Measurements from ENCODE around the gene FAM53B.

Gene FAM53B

DNA sequence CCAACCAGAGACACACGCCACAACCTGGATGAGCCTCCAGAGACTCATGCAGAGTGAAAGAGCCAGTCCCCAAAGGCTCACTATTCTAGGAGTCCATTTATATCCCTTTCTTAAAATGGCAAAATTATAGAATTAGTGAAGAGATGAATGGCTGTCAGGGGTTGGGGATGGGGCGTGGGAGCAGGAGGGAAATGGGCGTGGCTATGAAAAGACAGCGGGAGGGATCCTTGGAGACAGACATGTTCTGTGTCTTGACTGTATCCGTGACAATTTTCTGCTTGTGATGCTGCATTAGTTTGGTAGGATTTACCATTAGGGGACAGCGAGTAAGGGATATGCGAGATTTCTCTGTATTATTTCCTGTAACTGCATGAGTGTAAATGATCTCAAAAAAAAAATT lies 33.0 kb downstream of the FAM53B start:
- no peak for DNase-seq

DNA sequence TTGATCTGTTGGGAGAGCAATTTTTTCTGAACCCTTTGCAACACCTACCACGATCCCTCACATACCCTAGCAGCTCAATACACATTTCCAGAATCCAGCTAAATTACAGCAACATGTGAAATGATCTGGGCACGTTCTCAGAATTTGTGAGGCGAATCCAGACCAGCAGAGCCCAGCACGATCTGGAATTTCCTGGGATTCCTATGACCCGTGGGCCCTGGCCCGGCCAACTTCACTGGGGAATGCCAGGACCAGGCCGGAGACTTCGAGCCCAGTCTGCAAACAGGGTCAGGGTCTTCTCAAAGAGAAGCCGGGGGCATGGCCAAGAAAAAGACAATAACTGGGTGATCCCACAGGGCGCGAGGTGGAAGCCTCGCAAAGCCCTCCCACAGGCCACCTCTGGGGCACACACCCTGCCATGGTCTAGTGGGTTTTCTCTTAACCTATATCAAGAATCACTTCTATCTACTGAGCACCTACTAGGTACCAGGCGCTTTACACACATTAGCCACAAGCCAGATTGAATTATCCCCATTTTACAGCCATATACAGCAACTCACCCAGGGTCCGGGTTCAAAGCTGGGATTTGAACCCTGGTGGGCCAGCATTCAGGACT lies 33.8 kb downstream of the FAM53B start:
- no peak for DNase-seq

DNA sequence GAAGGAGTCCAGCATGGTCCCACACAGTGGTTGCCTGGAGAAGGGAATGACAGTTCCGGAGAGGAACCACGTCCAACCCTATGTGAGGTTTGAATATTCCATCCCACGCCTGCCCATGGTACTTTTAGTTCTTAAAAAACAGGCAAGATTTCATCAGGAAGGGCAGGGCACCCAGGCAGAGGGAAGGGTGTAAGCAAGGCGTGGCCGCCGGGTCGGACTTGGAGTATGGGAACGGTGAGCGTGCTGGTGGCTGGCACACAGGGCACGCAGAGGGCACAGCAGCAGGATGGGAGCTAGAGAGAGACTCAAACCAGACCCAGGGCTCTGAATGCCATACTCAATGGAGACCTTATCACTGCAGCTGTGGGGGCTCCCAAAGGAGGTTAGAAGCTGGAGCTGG lies 34.3 kb downstream of the FAM53B start:
- no peak for DNase-seq

DNA sequence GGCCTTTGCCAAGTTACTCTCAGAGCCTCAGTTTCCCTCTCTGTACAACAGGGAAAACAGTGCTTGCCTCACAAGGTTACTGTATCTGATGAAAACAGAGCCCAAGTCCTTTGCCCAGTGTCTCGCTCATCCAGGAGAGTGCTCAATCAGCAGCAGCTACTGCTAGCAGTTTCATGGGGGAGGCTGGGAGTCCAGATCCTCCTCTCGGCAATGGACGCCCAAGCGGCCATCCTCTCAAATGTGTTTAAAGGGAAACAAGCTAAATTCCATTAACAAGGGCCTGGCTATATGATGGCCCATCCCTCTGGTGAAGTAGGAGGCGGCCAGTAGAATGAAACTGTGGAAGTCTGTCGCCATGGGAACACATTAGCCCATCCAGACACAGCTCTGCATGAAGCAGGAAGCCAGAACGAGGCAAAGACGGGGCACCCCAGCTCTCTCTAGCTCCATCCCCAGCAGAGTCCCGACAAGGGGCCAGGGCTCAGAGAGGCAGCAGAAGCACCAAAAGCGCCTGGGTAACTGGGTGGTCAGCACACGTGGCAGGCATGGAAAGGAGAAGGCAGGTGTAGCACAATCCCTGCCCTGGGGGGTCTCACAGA lies 35.2 kb downstream of the FAM53B start:
- peak in 1 of 56 donors; percentile 57 for DNase-seq

DNA sequence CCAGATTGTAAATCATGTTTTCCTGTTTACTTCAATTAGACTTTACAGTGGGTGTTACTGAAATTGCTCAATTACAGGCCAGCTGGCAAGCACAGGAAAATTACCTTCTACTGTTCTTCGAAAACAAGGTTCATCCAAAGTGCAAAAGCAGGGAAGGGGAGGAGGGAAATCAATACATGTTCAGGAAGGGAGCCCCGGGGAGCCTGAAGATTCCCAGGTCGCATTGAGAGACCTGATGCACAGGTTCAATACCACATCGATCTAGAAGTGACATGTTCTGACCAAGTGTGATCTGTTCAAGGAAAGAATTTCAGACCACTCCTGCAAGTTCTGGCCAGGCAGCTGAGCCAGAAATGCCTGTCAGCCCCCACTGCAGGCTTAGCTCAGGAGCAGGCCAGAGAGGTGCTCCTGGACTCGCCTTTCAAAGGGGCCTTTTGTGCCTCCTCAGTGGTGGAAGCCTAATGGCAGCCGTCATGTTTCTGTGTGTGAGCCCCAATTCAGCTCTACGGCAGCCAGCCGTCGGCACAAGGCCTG lies 35.9 kb downstream of the FAM53B start:
- no peak for DNase-seq

DNA sequence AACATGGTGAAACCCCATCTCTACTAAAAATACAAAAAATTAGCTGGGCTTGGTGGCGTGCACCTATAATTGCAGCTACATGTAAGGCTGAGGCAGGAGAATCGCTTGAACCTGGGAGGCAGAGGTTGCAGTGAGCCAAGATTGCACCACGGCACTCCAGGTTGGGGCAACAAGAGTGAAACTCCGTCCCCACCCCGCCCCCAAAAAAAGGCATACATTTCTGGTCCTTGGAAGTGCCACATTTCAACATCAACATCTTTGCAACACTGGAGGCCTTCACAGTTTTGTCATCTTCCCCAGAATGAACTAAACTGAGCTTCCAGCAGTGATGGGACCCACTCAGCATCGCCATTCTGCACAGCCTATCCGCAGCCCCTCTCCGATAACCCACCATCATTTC lies 36.6 kb downstream of the FAM53B start:
- DNase-seq: no peak

DNA sequence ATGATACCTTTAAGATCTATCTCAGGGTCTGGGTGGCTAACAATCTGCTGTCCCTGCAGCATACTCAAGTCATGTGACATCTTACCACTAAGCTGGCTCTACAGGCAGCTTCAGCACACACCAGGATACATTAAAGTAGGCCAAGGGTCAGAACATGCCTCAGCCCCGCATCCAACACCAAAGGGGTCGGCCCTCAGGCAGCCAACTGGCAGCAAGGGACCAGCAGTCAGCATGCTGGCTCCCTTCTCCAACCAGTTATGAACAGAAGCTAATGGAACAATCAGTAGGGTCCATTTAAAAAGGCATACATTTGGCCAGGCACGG lies 37.1 kb downstream of the FAM53B start:
- DNase-seq: no peak

DNA sequence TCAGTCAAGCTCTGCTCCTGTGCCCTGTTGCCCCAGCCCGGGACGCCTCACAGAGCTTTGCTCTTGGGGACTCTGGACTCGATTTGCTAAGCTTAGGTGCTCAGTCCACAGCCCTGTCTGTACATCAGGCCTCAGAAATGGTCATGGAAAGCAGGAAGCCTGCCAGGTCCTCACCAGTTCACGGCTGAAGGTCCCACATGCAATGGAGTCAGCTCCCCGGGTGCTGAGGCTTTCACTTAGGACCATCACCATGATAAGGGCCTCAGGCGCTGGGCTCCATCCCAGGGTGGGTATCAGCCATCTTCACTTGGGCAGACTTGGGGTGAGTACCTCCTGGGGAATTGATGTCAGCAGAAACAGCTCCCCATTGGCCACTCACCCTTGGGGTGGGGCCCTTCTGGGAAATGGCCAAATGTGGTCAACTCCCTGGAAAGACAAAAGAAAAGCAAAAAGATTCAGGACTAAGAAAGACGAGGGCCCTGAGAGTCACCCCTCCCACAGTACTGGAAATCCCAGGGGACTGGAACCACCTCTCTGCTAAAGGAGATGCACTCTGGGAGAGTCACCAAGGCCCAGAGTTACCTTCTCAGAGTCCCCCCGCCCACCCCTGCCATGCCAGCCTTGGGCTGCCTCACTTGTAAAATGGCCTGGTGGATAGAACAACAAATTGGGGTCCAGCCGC lies 37.6 kb downstream of the FAM53B start:
- DNase-seq: no peak

DNA sequence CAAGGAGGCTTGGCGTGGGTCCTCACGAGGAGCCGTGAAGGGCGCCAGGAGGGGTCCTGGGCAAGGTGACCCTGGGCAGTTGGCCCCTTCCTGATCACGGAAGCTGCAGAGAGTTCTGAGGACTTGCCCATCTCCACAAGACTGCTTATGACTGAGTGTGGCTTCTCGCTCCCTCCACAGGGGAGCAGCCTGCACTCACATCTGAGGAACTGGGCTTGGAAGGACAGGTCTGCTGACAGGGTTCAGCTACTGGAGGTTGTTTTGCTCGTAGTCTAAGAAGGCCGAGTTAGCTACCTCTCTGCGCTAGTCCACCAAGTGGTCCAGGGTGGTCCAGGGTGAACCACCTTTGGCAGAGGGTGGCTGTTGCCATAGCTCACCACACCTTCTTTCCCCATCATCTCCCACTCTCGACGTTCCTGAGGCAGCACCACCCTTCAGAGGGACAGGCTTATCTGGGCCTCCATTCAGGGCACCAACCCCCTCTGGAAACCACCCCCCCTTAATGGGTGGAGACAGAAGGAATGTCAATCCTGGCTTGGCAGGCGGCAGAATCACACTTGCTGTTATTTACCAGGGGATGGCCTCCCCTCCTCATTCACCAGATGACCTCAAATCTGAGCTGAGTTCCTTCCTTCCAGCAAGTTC lies 38.2 kb downstream of the FAM53B start:
- DNase-seq: peak in 18 of 56 donors; percentile 26 to 72 (median 48)

DNA sequence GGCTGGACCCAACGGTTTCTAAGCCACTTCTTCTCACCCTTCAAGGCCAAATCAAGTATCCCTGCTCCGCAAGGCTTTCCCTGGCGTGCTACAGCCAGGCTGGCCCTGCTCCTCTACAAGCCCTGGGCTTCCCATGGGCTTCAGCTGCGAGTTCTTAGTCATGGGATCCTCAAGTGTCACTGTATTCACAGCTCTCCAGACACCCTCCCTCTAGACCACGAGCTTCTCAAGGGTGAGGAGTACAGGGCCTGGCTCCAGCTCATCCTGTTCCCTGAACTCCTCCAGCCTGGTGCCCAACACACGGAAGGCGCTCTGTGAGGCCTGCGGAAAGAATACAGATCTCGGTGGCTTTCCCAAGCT lies 38.8 kb downstream of the FAM53B start:
- peak in 1 of 56 donors; percentile 62 for DNase-seq

DNA sequence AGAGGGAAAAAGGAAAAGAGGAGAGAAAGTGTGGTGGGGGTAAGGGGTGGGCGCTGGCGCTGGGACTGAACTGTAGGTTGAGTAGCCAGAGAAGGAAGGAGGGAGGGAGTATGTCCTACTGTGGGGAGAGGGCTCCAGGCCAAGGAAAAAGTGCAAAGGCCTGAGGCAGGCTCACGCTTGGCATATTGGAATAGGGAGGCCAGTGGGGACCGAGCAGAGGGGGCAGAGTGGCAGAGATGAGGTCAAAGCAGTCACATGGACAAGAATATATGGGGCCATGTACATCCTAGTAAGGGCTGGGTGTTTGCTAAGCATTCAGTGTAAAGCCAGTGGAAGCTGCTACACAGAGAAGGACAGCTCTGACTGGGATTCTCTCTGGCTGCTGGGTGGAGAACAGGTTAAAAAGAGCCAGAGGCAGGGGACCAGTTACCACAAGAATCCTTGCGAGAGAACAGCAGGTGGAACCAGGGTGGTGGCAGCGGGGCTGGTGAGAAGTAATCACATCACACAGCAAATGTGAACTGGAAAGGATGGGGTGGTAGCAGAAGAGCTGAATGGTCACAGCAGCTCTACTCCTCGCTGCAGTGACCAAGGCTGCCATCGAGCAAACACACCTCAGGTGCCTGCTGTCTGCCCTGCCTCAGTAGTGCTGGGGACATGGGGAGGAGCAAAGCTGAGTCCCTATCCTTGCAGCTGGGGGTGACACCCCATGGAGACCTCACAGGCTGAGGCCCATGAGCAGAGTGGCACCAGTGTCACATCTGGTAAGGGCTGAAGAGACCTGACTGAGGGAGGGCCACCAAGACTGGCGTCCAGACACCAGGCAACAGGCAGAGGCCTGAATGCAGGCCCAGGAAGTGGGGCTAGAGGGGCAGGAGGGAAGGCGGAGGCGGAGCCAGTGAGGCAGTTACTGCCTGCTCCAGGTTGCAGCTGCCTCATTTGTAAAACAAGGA lies 39.5 kb downstream of the FAM53B start:
- peak in 2 of 56 donors; percentile 49 to 62 for DNase-seq

DNA sequence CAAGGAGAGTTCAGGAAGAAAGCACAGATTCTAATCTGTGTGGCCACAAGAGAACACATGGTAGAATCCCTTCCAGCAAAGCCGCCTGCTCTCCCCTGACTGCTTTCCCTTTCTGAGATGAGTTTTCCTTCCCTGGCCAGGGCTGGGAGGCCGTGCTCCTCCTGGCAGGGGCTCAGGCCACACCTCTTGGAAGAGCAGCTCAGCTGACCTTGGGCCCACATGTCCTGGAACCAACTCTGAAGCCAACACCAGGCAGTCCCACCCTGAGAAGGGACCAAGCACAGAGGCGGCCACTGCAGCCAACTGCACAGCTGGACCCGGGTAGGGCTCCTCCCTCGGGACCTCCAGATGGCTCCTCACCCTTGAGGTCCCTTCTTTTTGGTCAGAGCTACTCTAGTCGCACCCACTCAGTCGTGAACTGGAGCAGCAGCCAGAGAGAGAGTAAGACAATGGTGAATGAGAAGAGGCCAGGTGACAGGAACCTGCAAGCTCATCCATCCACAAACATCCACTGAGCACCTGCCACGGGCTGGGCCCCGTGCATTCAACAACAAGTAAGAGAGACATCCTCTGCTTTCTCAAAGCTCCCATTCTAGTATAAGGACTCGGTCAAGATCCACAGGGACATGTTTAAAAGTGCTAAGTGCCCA lies 40.3 kb downstream of the FAM53B start:
- DNase-seq: peak in 51 of 56 donors; percentile 29 to 86 (median 74)

DNA sequence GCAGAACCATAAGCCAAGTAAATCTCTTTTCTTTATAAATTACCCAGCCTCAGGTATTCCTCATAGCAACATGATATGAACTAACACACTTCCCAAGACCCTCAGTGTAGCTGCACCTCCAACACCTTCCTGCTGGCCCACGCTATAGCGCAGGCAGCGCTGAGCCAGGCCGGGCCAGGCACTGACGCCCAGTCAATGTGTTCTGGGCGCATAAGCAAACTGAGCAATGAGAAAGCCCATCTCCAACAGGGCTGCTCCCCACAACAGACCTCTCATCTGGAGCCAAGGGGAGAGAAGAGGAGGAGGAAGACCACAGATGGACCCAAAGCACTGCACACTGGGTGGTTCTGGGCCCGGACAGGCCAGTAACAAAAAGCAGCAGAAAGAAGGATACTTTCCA lies 40.8 kb downstream of the FAM53B start:
- no peak for DNase-seq

DNA sequence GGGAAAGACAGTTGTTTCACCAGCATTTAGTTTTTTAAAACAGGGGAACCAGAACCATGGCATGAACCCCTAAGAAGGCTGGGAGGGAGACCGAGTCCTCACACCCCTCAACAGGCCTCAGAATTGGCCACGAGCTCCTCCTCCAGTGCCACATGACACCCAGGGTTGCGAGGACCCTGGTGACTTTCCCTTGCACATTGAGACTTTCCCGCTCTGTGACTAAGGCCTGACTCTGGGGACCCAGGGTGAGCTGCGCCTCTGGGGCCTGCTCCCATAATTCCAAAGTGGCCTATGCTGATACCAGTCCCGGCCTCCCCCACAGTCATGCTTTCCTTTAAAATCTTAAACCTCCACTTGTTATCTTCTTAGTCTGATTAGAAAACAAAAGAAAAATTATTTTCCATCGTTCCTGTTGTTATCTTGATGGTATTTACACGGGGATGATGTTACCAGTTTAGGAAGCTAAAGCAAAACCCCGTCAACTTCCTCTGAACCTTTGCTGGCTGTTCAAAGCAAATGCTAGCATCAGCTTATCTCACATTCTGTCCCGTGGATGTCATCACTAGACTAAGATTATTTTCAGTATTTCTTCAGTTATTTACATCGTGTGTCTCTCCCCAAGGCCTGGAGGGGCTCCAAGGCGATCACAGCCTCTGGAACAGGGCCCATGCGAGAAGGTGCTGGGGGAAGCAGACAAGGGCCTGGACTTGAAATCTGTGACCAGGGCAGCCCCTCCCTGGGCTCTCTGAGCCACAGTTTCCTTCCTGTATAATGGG lies 42.1 kb downstream of the FAM53B start:
- DNase-seq: peak in 1 of 56 donors; percentile 26

DNA sequence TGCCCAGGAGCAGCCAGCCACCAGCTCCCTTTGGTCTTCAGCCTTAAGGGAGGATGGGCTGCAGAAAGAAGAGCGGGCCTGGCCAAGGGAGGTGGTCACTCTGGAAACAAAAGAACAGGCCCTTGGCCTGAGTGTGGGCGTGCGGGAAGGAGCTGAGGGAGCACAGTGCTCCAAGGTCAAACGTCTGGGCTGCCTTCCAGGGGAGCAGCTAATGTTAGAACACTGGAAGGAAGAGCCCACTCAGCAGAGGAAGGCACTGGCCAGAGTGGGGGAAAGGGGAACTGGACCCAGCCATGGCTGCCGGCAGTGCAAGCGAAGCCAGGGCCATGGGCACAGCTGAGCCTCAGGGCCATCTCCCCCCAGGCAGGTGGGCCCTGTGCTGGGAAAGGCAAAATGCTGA lies 42.7 kb downstream of the FAM53B start:
- DNase-seq: peak in 43 of 56 donors; percentile 16 to 84 (median 55)

DNA sequence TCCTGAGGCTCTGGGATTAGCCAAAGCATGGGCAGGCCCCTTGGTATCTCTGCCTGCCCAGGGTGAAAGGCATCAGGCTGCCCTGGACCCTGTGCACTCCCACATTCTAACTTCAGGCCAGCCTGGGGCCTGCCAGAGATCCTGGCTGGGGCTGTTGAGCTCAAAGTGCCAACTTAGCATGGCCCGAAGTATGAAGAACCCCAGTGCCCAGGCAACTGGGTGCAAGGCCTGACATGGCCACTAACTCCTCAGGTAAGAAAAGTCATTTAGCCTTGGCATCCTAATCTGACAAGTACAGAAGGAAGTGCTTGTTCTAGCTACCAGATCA lies 43.2 kb downstream of the FAM53B start:
- no peak for DNase-seq

DNA sequence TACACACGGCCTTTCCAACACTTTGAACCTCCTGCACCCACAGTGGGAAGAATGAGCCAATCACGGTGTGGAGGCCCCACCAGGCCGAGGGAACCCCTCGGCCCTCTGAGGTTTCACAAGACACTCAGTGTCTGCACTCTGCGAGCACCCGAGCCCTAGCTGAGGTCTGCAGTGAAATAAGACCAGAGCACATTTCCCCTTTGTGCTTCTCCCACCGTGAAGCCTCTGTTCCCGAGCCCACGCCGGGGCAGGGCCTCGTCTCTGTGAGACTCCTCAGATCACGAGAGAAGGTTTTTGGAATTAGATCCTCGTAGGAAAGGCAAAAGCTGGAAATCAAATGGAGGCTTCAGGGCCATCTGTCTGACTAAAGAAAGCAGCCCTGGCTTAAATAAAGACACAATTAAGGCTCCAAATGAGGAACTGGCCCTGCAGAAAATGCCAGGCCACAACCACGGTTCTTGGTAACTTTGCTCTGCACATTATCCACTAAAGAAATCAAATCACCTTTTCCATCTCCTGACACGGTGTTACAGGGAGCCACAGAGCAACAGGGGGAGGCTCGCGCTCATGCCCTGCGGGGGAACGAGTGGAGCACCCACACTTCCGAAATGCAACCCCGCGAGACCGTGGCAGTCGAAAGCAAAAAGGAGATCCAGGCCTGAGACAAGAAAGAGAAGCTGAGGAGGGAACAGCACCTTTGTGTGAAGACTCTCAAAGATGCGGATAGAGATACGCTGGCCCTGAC lies 43.7 kb downstream of the FAM53B start:
- DNase-seq: no peak

DNA sequence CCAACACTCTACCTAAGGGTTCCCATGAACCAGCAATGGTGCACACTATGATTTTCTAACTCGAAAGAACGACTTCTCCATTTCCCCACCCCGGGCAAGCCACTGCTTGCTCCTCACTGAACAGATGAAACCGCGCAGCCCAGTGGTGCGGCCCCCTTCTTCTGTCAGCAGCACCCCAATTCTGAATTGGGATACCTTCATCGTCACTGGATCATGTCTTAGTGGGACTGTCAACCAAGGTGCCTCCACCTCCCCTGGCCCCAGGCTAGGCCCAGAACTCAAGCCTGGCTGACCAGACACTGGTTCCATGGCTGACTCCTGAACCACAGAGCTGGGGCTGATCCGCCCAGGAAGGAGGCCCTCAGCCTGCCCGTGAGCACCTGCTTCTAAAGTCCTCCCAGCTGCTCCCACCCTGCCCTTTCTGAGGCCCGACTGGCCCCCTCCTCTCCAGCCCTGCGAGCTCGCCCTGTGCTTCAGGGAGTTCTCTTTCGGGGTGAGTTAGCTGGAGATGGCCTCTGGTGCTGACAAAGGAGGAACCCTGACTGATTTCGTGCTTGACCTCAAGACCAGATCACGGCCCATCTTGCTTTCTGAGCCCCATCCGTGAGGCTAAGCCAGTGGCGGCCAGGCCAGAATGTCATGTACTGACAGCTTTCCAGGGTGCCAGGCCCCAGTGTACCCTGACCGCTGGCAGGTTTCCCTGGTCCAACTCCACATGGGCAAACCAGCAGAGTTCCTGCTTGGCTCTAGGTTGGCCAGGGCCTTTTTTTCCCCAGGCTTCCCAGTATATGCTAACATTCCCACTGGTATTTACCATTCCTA lies 44.5 kb downstream of the FAM53B start:
- DNase-seq: no peak

Measured in nucleus accumbens (tissue), 56 donors.